Peyer's patch (tissue), 4 donors: Measurements from ENCODE around the gene PDLIM7. TPM values are rescaled to one million over a fixed set of nuclear protein-coding genes. Genes with fewer than 3 reads are reported as not detected.
A peak's percentile ranks its signal among the peaks of the same experiment; 100 is the strongest.

Source experiments
- DNase-seq, 3 donors: peaks; one replicate each; pipeline ENCODE4 v3.0.0-alpha.2; 2017 to 2019
- H3K27ac ChIP-seq, 4 donors: fragments of 200-600 bp; sonication (generic); one replicate each; pipeline ENCODE4 v1.5.1; 2016 to 2019
- H3K27me3 ChIP-seq, 2 donors: fragments of 200-600 bp; sonication (generic); one replicate each; pipeline ENCODE4 v1.5.1; 2019
- H3K36me3 ChIP-seq, 3 donors: fragments of 200-600 bp; sonication (generic); one replicate each; pipeline ENCODE4 v1.5.1; 2016 to 2019
- H3K4me1 ChIP-seq, 4 donors: fragments of 200-600 bp; sonication (generic); one replicate each; pipeline ENCODE4 v1.5.1; 2016 to 2019
- H3K4me3 ChIP-seq, 4 donors: fragments of 200-600 bp; sonication (generic); 1 replicate in 3 of 4; 2 replicates in 1 of 4; pipeline ENCODE4 v1.5.1; 2016 to 2019; ENCODE audit warnings: mild to moderate bottlenecking in 1 of 4
- H3K9me3 ChIP-seq, 4 donors: fragments of 200-600 bp; sonication (generic); one replicate each; pipeline ENCODE4 v1.5.1; 2016 to 2019; ENCODE audit warnings: mild to moderate bottlenecking in 1 of 4
- CTCF ChIP-seq, 6 experiments: fragments of 450-650 bp in 4 of 6; fragments of 200-600 bp in 2 of 6; sonication (generic) in 1 of 6; IDR thresholded peaks; one replicate each; pipeline ENCODE4 v1.5.1; 2017 to 2019; ENCODE audit warnings: antibody characterized with exemption in 6 of 6, mild to moderate bottlenecking in 3 of 6, moderate library complexity in 1 of 6
- POLR2A ChIP-seq, 2 donors: fragments of 450-650 bp; IDR thresholded peaks; one replicate each; pipeline ENCODE4 v1.5.1; 2017; ENCODE audit warnings: antibody characterized with exemption in 2 of 2, mild to moderate bottlenecking in 2 of 2, moderate library complexity in 2 of 2
- total RNA-seq, 4 donors: library from RNA; depleted of rRNA; stranded (reverse); fragments of >200 nt; gene quantifications; one replicate each; pipeline ENCODE4 v1.1.0, GENCODE V29; 2016

Gene PDLIM7
- total RNA-seq, 4 donors from 2014 or later: 17.4 to 137 (median 23.3) TPM

- TF ChIP-seq POLR2A (IDR thresholded peaks at IDR 0.05): no peak
- no peak for TF ChIP-seq CTCF (IDR thresholded peaks at IDR 0.05)
- Histone ChIP-seq H3K9me3 (no peaks in the 10 kb centered on the region), H3K27ac (peak overlapping the region; percentile 57 to 85 (median 70)), H3K36me3 (no peaks in the 10 kb centered on the region), H3K4me1 (peaks cover 0 to 30% (median 10%) of the 10 kb centered on the region in 4 donors), H3K4me3 (peak overlapping the region; percentile 55 to 71 (median 70)), H3K27me3 (no peaks in the 10 kb centered on the region)
- DNase-seq: peak in 2 of 3 donors; percentile 41 to 74
These were observed 24.7 kb downstream of the PDLIM7 start for GRCh38 chr5:177472460-177473442.

- H3K4me1 ChIP-seq: peaks cover 0 to 30% (median 10%) of the 10 kb centered on the region in 4 donors
- H3K27ac ChIP-seq: peak overlapping the region; percentile 36 to 85 (median 70)
- TF ChIP-seq POLR2A (IDR thresholded peaks at IDR 0.05): no peak
- no peak for TF ChIP-seq CTCF (IDR thresholded peaks at IDR 0.05)
These were observed 25.6 kb downstream of the PDLIM7 start for GRCh38 chr5:177471610-177472356.

GRCh38 chr5:177470759-177471536 is 26.5 kb downstream of the PDLIM7 start:
- no peak for DNase-seq
- Histone ChIP-seq H3K27me3 (no peaks in the 10 kb centered on the region), H3K9me3 (no peaks in the 10 kb centered on the region), H3K4me3 (no peak overlapping the region), H3K27ac (peak overlapping the region in 2 of 4 donors; percentile 77 to 85), H3K4me1 (peaks cover 0 to 28% (median 10%) of the 10 kb centered on the region in 4 donors), H3K36me3 (peaks cover 0 to 14% (median 0%) of the 10 kb centered on the region in 3 donors)
- TF ChIP-seq POLR2A (IDR thresholded peaks at IDR 0.05): no peak
- TF ChIP-seq CTCF (IDR thresholded peaks at IDR 0.05): no peak

More at GRCh38 chr5:177471610-177472356, 25.6 kb downstream of the PDLIM7 start:
- peak overlapping the region in 3 of 4 donors; percentile 22 to 70 (median 69) for H3K4me3 ChIP-seq
- H3K27me3 ChIP-seq: no peaks in the 10 kb centered on the region
- H3K36me3 ChIP-seq: peaks cover 0 to 6% (median 0%) of the 10 kb centered on the region in 3 donors
- no peaks in the 10 kb centered on the region for H3K9me3 ChIP-seq
- DNase-seq: no peak

GRCh38 chr5:177469750-177470525 is 27.5 kb downstream of the PDLIM7 start:
- peaks cover 0 to 19% (median 0%) of the 10 kb centered on the region in 3 donors for H3K36me3 ChIP-seq
- peak overlapping the region in 1 of 4 donors; percentile 22 for H3K27ac ChIP-seq
- H3K4me3 ChIP-seq: no peak overlapping the region
- TF ChIP-seq CTCF (IDR thresholded peaks at IDR 0.05) (no peak), POLR2A (IDR thresholded peaks at IDR 0.05) (no peak)
- H3K27me3 ChIP-seq: no peaks in the 10 kb centered on the region
- DNase-seq: no peak
- H3K4me1 ChIP-seq: peaks cover 0 to 22% (median 10%) of the 10 kb centered on the region in 4 donors
- H3K9me3 ChIP-seq: no peaks in the 10 kb centered on the region
